Measurements from ENCODE around the gene ARHGEF1. TPM values are rescaled to one million over a fixed set of nuclear protein-coding genes. Genes with fewer than 3 reads are reported as not detected.

The ARHGEF1 gene
- total and polyA plus RNA-seq, 2 donors (not counting 1 experiment from before 2014, with no cell fraction given) = 21.6 to 23.9 TPM

DNA sequence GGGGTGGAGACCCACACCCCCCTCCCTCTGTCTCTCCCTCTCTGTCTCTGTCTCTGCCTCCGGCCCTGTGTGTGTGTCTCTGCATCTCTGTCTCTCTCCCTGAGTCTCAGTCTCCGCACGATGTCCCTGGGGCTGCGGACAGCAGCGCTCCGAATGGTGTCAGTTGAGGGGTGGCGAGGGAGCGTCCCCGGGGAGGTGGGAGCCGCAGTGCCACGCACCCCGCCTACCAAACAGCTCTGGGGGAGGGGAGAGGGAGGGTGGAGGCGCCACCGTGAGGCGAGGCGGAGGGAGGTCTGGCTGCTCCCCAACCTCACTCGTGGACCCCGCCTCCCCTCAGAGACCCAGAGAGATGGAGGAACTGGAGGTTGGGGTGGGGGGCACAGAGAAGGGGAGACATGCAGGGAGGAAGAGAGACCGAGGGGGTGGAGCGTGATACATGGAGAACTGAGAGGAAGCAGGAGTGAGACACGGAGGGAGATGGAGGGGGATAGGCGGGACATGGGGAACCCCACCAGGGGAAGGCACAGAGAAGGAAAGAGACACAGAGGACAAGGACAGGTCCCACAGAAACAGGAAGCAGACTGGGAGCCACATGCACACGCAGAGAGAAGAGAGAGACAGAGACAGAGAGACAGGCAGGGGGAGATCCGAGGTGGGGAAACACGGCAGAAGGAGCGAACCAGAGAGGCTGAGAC is 38.0 kb downstream of the ARHGEF1 start:
- H3K79me2 ChIP-seq (ENCODE audit: control insufficient read depth, insufficient read depth, low read length) = no peaks in the 10 kb centered on the region
- no peak for DNase-seq (ENCODE audit: low read depth in 2 of 2)
- no peak overlapping the region for H3K4me3 ChIP-seq (replicated peaks in 1 of 4; ENCODE audit: control extremely low read depth in 1 of 4, insufficient read depth in 1 of 4, low read depth in 3 of 4, low read length in 4 of 4)
- H3K36me3 ChIP-seq (ENCODE audit: control insufficient read depth, insufficient read depth, low read length) = no peaks in the 10 kb centered on the region
- H2AFZ ChIP-seq (ENCODE audit: low read length) = no peak overlapping the region
- H4K20me1 ChIP-seq (ENCODE audit: control insufficient read depth, extremely low read depth, insufficient read depth, low read length) = no peaks in the 10 kb centered on the region
- H3K27me3 ChIP-seq (ENCODE audit: control insufficient read depth, insufficient read depth, low read length) = peaks cover 44% of the 10 kb centered on the region
- no peak overlapping the region for H3K27ac ChIP-seq (ENCODE audit: insufficient read depth, low read length)
- TF ChIP-seq EZH2 (IDR thresholded peaks at IDR 0.05; ENCODE audit: low read length, missing control alignments) = peak; percentile 92
- TF ChIP-seq, protein P1, sequence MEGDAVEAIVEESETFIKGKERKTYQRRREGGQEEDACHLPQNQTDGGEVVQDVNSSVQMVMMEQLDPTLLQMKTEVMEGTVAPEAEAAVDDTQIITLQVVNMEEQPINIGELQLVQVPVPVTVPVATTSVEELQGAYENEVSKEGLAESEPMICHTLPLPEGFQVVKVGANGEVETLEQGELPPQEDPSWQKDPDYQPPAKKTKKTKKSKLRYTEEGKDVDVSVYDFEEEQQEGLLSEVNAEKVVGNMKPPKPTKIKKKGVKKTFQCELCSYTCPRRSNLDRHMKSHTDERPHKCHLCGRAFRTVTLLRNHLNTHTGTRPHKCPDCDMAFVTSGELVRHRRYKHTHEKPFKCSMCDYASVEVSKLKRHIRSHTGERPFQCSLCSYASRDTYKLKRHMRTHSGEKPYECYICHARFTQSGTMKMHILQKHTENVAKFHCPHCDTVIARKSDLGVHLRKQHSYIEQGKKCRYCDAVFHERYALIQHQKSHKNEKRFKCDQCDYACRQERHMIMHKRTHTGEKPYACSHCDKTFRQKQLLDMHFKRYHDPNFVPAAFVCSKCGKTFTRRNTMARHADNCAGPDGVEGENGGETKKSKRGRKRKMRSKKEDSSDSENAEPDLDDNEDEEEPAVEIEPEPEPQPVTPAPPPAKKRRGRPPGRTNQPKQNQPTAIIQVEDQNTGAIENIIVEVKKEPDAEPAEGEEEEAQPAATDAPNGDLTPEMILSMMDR (conservative IDR thresholded peaks at IDR 0.05 in 1 of 2, IDR thresholded peaks at IDR 0.05 in 1 of 2; ENCODE audit: low read depth in 1 of 2, low read length in 2 of 2) = no peak
- no peak overlapping the region for H3K9ac ChIP-seq (ENCODE audit: insufficient read depth, low read length)
- H3K9me3 ChIP-seq (ENCODE audit: control insufficient read depth, insufficient read depth, low read depth, low read length) = no peaks in the 10 kb centered on the region
- H3K4me1 ChIP-seq (ENCODE audit: control insufficient read depth, extremely low read depth, insufficient read depth, low read length) = no peaks in the 10 kb centered on the region
- H3K4me2 ChIP-seq (ENCODE audit: extremely low read depth, insufficient read depth, low read length) = no peak overlapping the region

DNA sequence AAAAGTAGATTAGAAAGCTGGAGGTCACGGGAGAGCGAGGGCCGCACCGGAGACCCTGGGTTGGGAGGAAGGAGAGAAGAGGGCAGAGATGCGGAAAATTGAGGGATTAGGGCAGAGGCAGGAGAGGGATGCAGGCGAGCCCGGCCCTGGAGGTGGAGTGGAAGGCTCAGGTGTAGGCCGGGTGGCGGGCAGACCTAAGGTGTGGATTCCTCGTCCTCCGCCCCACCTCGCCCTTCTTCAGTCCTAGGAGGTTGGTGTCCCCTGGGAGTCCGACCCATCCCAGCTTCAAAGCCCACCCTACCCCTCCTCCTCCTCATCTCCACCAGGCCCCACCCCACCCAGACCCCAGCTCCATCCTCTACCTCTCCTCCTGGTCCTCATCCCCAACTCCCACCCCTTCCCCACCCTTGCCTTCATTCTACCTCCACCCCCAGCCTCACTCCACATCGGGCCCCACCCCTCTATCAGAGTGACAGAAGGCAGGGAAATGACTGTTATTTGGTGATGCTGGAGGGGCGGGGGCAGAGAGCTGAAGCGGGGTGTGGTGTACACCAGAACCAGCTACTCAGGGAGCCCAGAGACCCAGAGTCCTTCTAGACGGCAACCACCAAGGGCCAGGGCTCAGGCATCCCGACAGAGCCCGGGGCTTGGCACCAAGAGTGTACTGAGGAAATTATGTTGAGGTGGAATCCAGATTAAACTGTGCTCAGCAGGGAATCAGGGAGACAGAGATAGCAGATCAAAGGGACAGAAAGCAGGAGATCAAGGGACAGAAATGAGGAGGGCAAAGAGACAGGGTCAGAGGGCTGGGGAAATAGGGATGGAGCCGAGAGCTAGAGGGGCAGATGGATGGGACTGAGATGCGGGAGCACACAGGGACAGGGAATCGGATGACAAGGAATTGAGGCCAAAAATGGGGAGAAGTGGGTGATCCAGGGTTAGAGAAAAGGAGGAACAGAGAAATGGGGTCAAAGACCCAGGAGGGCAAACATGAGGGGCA is 38.9 kb downstream of the ARHGEF1 start:
- DNase-seq (ENCODE audit: low read depth in 2 of 2) = no peak
- TF ChIP-seq, protein P1 (conservative IDR thresholded peaks at IDR 0.05 in 1 of 2, IDR thresholded peaks at IDR 0.05 in 1 of 2; ENCODE audit: low read depth in 1 of 2, low read length in 2 of 2) = no peak
- peak; percentile 80 for TF ChIP-seq EZH2 (IDR thresholded peaks at IDR 0.05; ENCODE audit: low read length, missing control alignments)
- no peaks in the 10 kb centered on the region for H4K20me1 ChIP-seq (ENCODE audit: control insufficient read depth, extremely low read depth, insufficient read depth, low read length)
- H3K36me3 ChIP-seq (ENCODE audit: control insufficient read depth, insufficient read depth, low read length) = no peaks in the 10 kb centered on the region
- no peaks in the 10 kb centered on the region for H3K79me2 ChIP-seq (ENCODE audit: control insufficient read depth, insufficient read depth, low read length)
- no peaks in the 10 kb centered on the region for H3K9me3 ChIP-seq (ENCODE audit: control insufficient read depth, insufficient read depth, low read depth, low read length)
- no peak overlapping the region for H3K4me3 ChIP-seq (replicated peaks in 1 of 4; ENCODE audit: control extremely low read depth in 1 of 4, insufficient read depth in 1 of 4, low read depth in 3 of 4, low read length in 4 of 4)
- H3K9ac ChIP-seq (ENCODE audit: insufficient read depth, low read length) = no peak overlapping the region
- H3K27ac ChIP-seq (ENCODE audit: insufficient read depth, low read length) = no peak overlapping the region
- H3K4me1 ChIP-seq (ENCODE audit: control insufficient read depth, extremely low read depth, insufficient read depth, low read length) = no peaks in the 10 kb centered on the region
- no peak overlapping the region for H2AFZ ChIP-seq (ENCODE audit: low read length)
- no peak overlapping the region for H3K4me2 ChIP-seq (ENCODE audit: extremely low read depth, insufficient read depth, low read length)
- H3K27me3 ChIP-seq (ENCODE audit: control insufficient read depth, insufficient read depth, low read length) = peaks cover 42% of the 10 kb centered on the region

DNA sequence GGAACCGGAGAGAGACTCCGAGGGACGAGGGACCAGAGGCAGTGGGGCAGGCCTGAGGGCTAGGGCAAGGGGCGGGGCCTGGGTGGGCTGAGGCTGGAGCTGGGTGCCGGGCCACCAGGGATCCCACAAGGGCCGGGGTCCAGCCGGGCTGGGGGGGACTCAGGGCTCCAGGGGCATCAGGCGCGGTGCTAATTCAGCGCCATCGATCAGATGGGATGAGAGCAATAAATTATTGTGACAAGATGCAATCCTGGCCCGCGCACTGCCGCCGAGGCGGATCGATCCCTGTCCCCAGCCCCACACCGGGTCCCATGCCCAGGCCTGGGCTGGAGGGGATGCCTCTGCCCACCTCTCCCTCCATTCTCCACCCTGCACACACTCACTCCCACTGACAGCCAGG is 39.6 kb downstream of the ARHGEF1 start:
- Histone ChIP-seq H4K20me1 (ENCODE audit: control insufficient read depth, extremely low read depth, insufficient read depth, low read length) (no peaks in the 10 kb centered on the region), H3K9ac (ENCODE audit: insufficient read depth, low read length) (no peak overlapping the region), H3K27ac (ENCODE audit: insufficient read depth, low read length) (no peak overlapping the region), H2AFZ (ENCODE audit: low read length) (no peak overlapping the region), H3K9me3 (ENCODE audit: control insufficient read depth, insufficient read depth, low read depth, low read length) (no peaks in the 10 kb centered on the region), H3K79me2 (ENCODE audit: control insufficient read depth, insufficient read depth, low read length) (no peaks in the 10 kb centered on the region), H3K4me2 (ENCODE audit: extremely low read depth, insufficient read depth, low read length) (no peak overlapping the region), H3K36me3 (ENCODE audit: control insufficient read depth, insufficient read depth, low read length) (no peaks in the 10 kb centered on the region), H3K4me3 (replicated peaks in 1 of 4; ENCODE audit: control extremely low read depth in 1 of 4, insufficient read depth in 1 of 4, low read depth in 3 of 4, low read length in 4 of 4) (no peak overlapping the region), H3K27me3 (ENCODE audit: control insufficient read depth, insufficient read depth, low read length) (peaks cover 46% of the 10 kb centered on the region), H3K4me1 (ENCODE audit: control insufficient read depth, extremely low read depth, insufficient read depth, low read length) (no peaks in the 10 kb centered on the region)
- no peak for DNase-seq (ENCODE audit: low read depth in 2 of 2)
- TF ChIP-seq EZH2 (IDR thresholded peaks at IDR 0.05; ENCODE audit: low read length, missing control alignments) = no peak
- TF ChIP-seq, protein P1 (conservative IDR thresholded peaks at IDR 0.05 in 1 of 2, IDR thresholded peaks at IDR 0.05 in 1 of 2; ENCODE audit: low read depth in 1 of 2, low read length in 2 of 2) = no peak
